Activated T-helper 1 cell treated with anti-CD3 and anti-CD28 coated beads, Interleukin-12 subunit alpha, Interleukin-12 subunit beta, Interleukin-2, Interleukin-4 antibody, amounts not matched to agents 30 ng/mL and 10 ng/mL and 1 ng/mL, durations not matched to agents 14 hours and 24 hours and 36 hours (primary cell): ENCODE results near the gene SLC17A5. TPM values are rescaled to one million over a fixed set of nuclear protein-coding genes. Genes with fewer than 3 reads are reported as not detected.

ENCODE experiments used
- DNase-seq: peaks from one replicate; pipeline ENCODE4 v3.0.0; 2021; ENCODE audit warnings: low spot score
- H3K27ac Mint-ChIP-seq: one replicate; pipeline ENCODE4 v1.8.0; 2021; ENCODE audit warnings: mild to moderate bottlenecking, mixed read lengths
- H3K27me3 Mint-ChIP-seq: one replicate; pipeline ENCODE4 v1.8.0; 2022; ENCODE audit warnings: mild to moderate bottlenecking, moderate library complexity, mixed read lengths; ENCODE audit not compliant: insufficient read depth
- H3K36me3 Mint-ChIP-seq: one replicate; pipeline ENCODE4 v1.8.0; 2021; ENCODE audit warnings: low read depth, mixed read lengths
- H3K4me1 Mint-ChIP-seq: one replicate; pipeline ENCODE4 v1.8.0; 2021; ENCODE audit warnings: low read depth, mixed read lengths
- H3K4me3 Mint-ChIP-seq: one replicate; pipeline ENCODE4 v1.8.0; 2021; ENCODE audit warnings: mild to moderate bottlenecking, moderate library complexity, mixed read lengths
- H3K9me3 Mint-ChIP-seq: one replicate; pipeline ENCODE4 v1.8.0; 2021; ENCODE audit warnings: mixed read lengths
- intact Hi-C: fragments of 100-400 bp; cut with micrococcal nuclease; formaldehyde crosslinking; loops from one replicate; pipeline ENCODE4 v1.15.1; 2024
- total RNA-seq: library from RNA; stranded (reverse); gene quantifications from 2 replicates; pipeline ENCODE4 v1.2.3, GENCODE V29; 2022

Gene SLC17A5, protein sequence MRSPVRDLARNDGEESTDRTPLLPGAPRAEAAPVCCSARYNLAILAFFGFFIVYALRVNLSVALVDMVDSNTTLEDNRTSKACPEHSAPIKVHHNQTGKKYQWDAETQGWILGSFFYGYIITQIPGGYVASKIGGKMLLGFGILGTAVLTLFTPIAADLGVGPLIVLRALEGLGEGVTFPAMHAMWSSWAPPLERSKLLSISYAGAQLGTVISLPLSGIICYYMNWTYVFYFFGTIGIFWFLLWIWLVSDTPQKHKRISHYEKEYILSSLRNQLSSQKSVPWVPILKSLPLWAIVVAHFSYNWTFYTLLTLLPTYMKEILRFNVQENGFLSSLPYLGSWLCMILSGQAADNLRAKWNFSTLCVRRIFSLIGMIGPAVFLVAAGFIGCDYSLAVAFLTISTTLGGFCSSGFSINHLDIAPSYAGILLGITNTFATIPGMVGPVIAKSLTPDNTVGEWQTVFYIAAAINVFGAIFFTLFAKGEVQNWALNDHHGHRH
- 4.5 and 5.1 TPM in 2 replicates for total RNA-seq

- peak within 1 kb of the TSS; percentile 95 for H3K27ac Mint-ChIP-seq
- peak within 1 kb of the TSS; percentile 95 for H3K4me3 Mint-ChIP-seq
- peaks cover 7% of the 10 kb centered on the region for H3K36me3 Mint-ChIP-seq
- peak; percentile 84 for DNase-seq
- intact Hi-C loops: loop anchor here (1.0 to 5.0 kb wide), 11 partner anchors 22 to 1631 kb away; partner anchors contain the start of genes EEF1A1, KHDC1, MTO1 and TMEM30A
- H3K9me3 Mint-ChIP-seq: no peaks in the 10 kb centered on the region
- H3K27me3 Mint-ChIP-seq: no peaks in the 10 kb centered on the region
- H3K4me1 Mint-ChIP-seq: peaks cover 25% of the 10 kb centered on the region
Observed at GRCh38 chr6:73653571-73654424, at the start of gene SLC17A5. Gene SLC17A5, minus strand, starts transcription at chr6:73653992. Its CDS starts 106 bp downstream, at chr6:73653886.

GRCh38 chr6:73703466-73703865 is 49.7 kb upstream of the SLC17A5 start:
- peaks cover 34% of the 10 kb centered on the region for H3K4me1 Mint-ChIP-seq
- H3K4me3 Mint-ChIP-seq: no peak overlapping the region
- intact Hi-C loops: no loop called here
- no peaks in the 10 kb centered on the region for H3K27me3 Mint-ChIP-seq
- peaks cover 54% of the 10 kb centered on the region for H3K36me3 Mint-ChIP-seq
- no peak for DNase-seq
- peak overlapping the region; percentile 86 for H3K27ac Mint-ChIP-seq
- H3K9me3 Mint-ChIP-seq: no peaks in the 10 kb centered on the region

- Mint-ChIP-seq H3K36me3 (peaks cover 56% of the 10 kb centered on the region), H3K4me3 (no peak overlapping the region), H3K9me3 (no peaks in the 10 kb centered on the region), H3K4me1 (peaks cover 44% of the 10 kb centered on the region), H3K27me3 (no peaks in the 10 kb centered on the region), H3K27ac (peak overlapping the region; percentile 19)
- no peak for DNase-seq
- intact Hi-C loops: loop anchor here (1.0 kb wide), 1 partner anchor 20 kb away; no protein-coding TSS in a partner anchor
Observed at GRCh38 chr6:73702444-73702843, 48.7 kb upstream of the SLC17A5 start.

- intact Hi-C loops: no loop called here
- no peak for DNase-seq
Observed at GRCh38 chr6:73699676-73700459, 46.1 kb upstream of the SLC17A5 start.

DNA sequence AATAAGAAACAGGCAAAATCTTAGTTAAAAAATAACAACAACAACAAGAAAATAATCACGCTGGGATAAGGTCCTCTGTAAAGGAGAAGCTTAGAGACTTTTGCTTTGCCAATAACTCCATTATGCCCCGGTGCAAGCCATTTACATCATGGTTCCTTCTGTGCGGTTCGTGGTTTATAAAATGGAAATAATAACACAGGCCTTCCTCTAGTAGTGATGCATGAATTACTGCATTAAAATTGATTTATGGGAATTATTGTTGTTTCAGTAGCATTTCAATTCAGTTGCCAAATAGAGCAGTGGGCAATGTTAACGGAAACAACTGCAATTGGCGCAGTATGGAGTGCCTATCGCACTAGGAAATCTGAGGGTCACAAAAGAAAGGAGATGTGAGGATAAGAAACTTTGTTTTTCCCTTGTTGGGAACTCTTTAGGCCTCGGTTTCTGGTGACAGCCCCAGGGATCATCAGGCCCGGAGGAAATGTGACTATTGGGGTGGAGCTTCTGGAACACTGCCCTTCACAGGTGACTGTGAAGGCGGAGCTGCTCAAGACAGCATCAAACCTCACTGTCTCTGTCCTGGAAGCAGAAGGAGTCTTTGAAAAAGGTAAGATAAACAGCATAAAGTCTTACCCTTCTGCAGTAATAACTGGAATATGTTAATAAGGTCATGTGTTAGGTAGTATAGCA is 43.3 kb upstream of the SLC17A5 start:
- peaks cover 59% of the 10 kb centered on the region for H3K4me1 Mint-ChIP-seq
- peaks cover 38% of the 10 kb centered on the region for H3K36me3 Mint-ChIP-seq
- H3K9me3 Mint-ChIP-seq: no peaks in the 10 kb centered on the region
- intact Hi-C loops: no loop called here
- peak overlapping the region; percentile 88 for H3K4me3 Mint-ChIP-seq
- H3K27ac Mint-ChIP-seq: peak overlapping the region; percentile 95
- no peaks in the 10 kb centered on the region for H3K27me3 Mint-ChIP-seq
- no peak for DNase-seq

More at GRCh38 chr6:73699676-73700459, 46.1 kb upstream of the SLC17A5 start:
- Mint-ChIP-seq H3K4me1 (peaks cover 61% of the 10 kb centered on the region), H3K27ac (no peak overlapping the region), H3K9me3 (no peaks in the 10 kb centered on the region), H3K4me3 (peak overlapping the region; percentile 6), H3K36me3 (peaks cover 61% of the 10 kb centered on the region), H3K27me3 (no peaks in the 10 kb centered on the region)

DNA sequence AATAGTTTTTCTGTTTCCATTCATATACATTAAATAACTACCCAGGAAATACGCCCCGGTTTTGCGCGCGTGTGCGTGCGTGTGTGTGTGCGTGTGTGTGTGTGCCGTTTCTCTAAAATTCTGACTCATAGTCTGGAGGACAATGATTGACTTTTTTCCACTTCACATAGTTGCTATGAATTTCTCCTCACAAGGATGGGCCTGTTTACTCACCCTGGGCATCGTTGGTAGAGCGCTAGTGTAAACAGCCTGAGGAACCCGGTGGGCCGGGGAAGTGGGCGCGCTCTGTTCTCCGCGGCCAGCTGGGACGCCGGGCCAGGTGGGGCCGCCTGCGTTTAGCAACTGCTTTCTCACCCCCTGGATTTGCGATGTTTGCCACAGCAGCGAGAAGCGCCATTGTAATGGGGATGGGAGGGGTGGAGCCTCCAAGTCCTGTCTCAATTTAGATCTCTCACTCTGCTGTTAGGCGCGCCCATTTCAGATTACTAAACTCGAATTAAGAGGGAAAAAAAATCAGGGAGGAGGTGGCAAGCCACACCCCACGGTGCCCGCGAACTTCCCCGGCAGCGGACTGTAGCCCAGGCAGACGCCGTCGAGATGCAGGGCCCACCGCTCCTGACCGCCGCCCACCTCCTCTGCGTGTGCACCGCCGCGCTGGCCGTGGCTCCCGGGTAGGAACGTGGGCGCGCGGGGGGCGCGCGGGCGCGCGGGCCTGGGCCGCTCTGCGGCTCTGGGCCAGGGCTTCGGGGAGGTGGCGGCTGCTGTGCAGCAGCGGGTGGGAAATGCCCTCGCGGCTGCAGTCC is 42.0 kb upstream of the SLC17A5 start, which contains the start of gene CD109:
Gene CD109 (plus strand): TSS at position 585 of the 803 bp plus-strand sequence. CDS start 13 bp downstream, at position 598.
- Mint-ChIP-seq H3K4me3 (peak within 1 kb of the TSS; percentile 88), H3K9me3 (peaks cover 3% of the 10 kb centered on the region), H3K27me3 (peaks cover 4% of the 10 kb centered on the region), H3K36me3 (peaks cover 30% of the 10 kb centered on the region), H3K4me1 (peaks cover 62% of the 10 kb centered on the region), H3K27ac (peak within 1 kb of the TSS; percentile 95)
- intact Hi-C loops: loop anchor here (1.0 kb wide), 9 partner anchors 8 to 1076 kb away; partner anchors contain the start of gene EEF1A1
- peak; percentile 61 for DNase-seq

DNA sequence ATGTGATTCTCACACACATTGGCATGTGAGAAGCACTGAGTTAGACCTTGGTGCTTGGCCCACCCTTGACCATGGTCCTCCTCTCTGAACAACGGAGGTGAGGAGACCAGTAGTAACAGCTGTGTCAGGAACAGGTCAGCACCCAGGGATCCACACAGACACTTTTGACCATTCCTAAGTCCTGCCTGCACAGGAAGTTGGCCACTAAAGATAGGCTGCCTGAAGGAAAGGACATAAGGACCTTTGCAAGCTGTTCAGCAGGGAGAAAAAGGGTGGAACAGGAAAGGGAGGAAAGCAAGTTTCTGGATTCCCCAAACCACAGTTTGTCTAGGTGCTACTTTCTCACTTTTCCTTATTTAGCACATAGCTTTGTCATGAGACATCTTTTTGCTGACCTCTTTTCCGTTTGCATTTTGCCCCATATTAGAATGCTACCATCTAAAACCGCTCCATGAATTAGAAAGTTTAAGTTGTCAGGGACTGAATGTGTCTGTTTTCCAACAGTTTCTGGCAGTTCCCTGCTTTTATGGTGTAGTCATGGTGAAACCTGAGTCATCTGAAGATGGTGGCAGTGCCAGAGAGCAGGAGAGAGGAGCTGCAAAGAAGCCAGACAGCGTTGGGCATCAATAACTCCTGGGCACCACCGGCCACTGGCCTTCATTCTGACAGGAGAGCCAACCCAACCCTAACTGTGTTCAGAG is 41.1 kb upstream of the SLC17A5 start:
- intact Hi-C loops: loop anchor here (1.0 kb wide), 9 partner anchors 9 to 1075 kb away; partner anchors contain the start of gene EEF1A1
- no peak for DNase-seq
- peaks cover 58% of the 10 kb centered on the region for H3K4me1 Mint-ChIP-seq

GRCh38 chr6:73691512-73691911 is 37.7 kb upstream of the SLC17A5 start:
- H3K36me3 Mint-ChIP-seq: peaks cover 3% of the 10 kb centered on the region
- peaks cover 23% of the 10 kb centered on the region for H3K27me3 Mint-ChIP-seq
- H3K4me1 Mint-ChIP-seq: peaks cover 30% of the 10 kb centered on the region
- H3K27ac Mint-ChIP-seq: peak overlapping the region; percentile 34
- DNase-seq: no peak
- H3K4me3 Mint-ChIP-seq: no peak overlapping the region
- intact Hi-C loops: no loop called here
- peaks cover 3% of the 10 kb centered on the region for H3K9me3 Mint-ChIP-seq

More for the DNA sequence above, 41.1 kb upstream of the SLC17A5 start:
- Mint-ChIP-seq H3K27me3 (peaks cover 4% of the 10 kb centered on the region), H3K9me3 (peaks cover 3% of the 10 kb centered on the region), H3K4me3 (peak overlapping the region; percentile 88), H3K27ac (peak overlapping the region; percentile 91), H3K36me3 (peaks cover 26% of the 10 kb centered on the region)

DNA sequence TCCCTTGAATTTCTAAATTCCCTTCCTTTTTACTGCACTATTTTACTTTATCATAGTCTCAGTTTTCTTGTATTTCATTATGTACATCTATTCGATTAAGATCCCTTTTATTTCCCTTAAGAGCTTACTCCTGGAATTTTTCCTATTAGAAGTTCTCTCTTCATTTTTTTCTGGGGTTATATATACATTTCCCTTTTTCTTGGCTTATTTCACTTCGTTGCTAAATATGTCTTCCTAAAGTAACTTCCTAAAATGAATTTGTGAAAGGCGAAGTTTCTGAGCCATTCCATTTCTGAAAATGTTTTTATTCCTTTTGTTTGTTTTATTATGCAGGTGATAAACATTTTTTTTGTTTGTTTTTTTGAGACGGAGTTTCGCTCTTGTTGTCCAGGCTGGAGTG is 36.3 kb upstream of the SLC17A5 start:
- Mint-ChIP-seq H3K27ac (no peak overlapping the region), H3K27me3 (peaks cover 31% of the 10 kb centered on the region), H3K36me3 (peaks cover 3% of the 10 kb centered on the region), H3K4me3 (no peak overlapping the region), H3K9me3 (peaks cover 3% of the 10 kb centered on the region), H3K4me1 (peaks cover 21% of the 10 kb centered on the region)
- DNase-seq: no peak
- intact Hi-C loops: no loop called here

GRCh38 chr6:73688351-73688750 is 34.6 kb upstream of the SLC17A5 start:
- no peak for DNase-seq
- Mint-ChIP-seq H3K9me3 (peaks cover 6% of the 10 kb centered on the region), H3K4me3 (no peak overlapping the region), H3K36me3 (peaks cover 3% of the 10 kb centered on the region), H3K27ac (no peak overlapping the region), H3K4me1 (peaks cover 12% of the 10 kb centered on the region), H3K27me3 (peaks cover 35% of the 10 kb centered on the region)
- intact Hi-C loops: no loop called here
